GM19238 (cell line): Measurements from ENCODE around the gene RNF112.
"Not testable (repeated sequence)": the region's sequence is repeated elsewhere in the genome, so short reads cannot be mapped to it uniquely, and the experiment has no call there.

Source experiments
- DNase-seq: peaks from one replicate; pipeline ENCODE4 v3.0.0; 2011; ENCODE audit warnings: low spot score; ENCODE audit not compliant: insufficient read length

Gene RNF112

DNA sequence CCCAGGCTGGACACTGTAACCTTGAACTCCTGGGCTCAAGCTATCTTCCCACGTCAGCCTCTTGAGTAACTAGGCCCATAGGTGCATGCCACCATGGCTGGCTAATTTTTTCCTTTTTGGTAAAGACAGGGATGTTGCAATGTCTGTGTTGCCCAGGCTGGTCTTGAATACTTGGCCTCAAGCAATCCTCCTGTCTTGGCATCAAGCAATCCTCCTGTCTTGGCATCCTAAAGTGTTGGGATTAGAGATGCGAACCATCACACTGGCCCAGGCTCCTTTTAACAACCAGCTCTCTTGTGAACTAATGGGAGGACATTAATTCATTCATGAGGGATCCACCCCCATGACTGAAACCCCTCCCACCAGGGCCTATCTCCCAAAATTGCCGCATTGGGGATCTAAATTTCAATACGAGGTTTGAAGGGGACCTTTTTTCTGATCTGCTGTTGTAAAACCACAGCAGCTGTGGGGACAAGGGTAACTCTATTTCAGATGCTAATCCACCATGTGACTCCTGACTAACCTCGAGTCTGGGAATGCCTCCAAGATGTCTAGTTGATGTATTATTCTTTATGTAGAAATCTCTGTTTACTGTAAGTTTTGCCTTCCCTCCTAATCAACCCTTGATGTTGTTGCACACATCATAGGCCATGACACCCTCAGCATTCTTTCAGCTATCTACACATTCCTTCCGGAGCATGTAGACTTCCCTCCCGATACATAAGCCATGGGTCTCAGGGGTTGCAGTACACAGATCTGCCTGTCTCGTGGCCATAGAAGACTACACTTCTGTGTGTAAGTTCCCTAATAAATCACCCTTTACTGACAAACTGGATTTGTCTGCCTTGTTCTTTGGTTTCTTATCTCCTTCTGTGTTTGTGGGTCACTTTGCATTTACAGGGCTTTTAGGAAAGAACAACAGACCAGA, 37.6 kb downstream of the RNF112 start:
- no peak for DNase-seq

- DNase-seq = no peak
Measured at GRCh38 chr17:19449656-19450055, 38.6 kb downstream of the RNF112 start.

- DNase-seq = no peak
Measured at GRCh38 chr17:19453296-19453695, 42.3 kb downstream of the RNF112 start.

GRCh38 chr17:19454074-19454473, 43.0 kb downstream of the RNF112 start:
- no peak for DNase-seq

GRCh38 chr17:19456016-19456927, 45.2 kb downstream of the RNF112 start:
- DNase-seq = no peak

- no peak for DNase-seq
Measured at GRCh38 chr17:19457046-19457445, 46.0 kb downstream of the RNF112 start.

GRCh38 chr17:19457830-19458271, 46.8 kb downstream of the RNF112 start:
- no peak for DNase-seq

- not testable (repeated sequence) for DNase-seq
Measured at GRCh38 chr17:19458481-19458880, 47.4 kb downstream of the RNF112 start.

DNA sequence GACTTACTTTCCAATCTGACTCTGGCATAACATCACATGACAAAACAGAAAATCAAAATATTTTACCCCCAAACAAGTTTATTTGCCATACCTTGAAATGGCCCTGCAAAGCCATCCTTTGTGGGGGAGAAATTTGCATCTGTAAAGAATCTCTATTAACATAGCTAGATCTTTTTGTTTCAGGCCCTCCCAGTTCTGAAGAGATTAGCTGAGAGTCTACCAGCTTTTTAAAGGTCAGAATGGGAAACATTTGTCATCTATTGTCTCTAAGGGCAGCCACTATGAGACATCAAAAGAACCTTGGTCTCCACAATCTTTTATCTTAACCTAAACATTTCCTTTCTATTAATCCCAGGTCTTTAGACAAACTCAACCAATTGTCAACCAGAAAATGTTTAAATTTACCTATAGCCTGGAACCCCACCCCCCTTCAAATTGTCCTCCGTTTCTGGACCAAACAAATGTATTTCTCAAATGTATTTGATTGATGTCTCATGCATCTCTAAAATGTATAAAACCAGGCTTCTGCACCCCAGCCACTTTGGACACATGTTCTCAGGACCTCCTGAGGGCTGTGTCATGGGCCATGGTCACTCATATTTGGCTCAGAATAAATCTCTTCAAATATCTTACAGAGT, 48.1 kb downstream of the RNF112 start:
- DNase-seq = not testable (repeated sequence)

DNA sequence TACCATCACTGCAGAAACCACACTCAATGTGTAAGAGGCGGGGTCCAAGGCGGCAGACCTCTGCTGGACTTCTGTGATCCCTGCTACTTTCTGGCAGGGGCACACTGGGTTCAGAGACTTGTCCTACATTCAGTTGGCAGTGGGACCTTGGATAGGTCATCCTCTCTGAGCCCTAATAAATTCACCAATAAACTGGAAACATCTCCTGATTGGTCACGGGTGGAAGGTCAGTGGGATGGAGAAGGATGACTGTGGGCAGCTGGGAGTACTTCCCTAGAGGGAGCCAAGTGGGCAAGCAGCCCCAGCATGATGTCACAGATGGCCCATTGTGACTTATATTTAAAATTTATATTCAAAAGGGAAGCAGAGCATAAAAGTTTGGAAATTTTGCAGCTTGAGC, 49.7 kb downstream of the RNF112 start:
- DNase-seq = no peak

- DNase-seq = no peak
Measured at GRCh38 chr17:19461116-19461515, 50.1 kb downstream of the RNF112 start.

DNA sequence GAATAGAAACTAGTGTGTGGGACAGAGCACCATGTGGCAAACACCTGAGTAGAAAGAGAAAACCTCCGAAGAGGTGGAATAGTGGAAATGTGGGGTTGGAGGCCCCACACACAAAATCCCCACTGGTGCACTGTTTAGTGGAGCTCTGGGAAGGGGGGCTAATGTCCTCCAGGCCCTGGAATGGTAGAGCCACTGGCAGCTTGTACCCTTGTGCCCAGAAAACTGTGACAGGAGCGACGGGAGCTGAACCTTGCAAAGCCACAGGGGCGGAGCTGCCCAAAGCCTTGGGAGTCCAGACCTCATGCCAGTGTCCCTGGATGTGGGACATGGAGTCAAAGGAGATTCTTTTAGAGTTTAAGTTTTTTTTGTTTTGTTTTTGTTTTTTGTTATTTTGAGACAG, 50.6 kb downstream of the RNF112 start:
- no peak for DNase-seq

GRCh38 chr17:19462456-19463035, 51.5 kb downstream of the RNF112 start:
- DNase-seq = not testable (repeated sequence)

- DNase-seq = no peak
Measured at GRCh38 chr17:19464031-19465026, 53.3 kb downstream of the RNF112 start.
